Progenitor cell of endocrine pancreas (in vitro differentiated cells): ENCODE results near the gene MYO10. TPM values are rescaled to one million over a fixed set of nuclear protein-coding genes. Genes with fewer than 3 reads are reported as not detected.
A peak's percentile ranks its signal among the peaks of the same experiment; 100 is the strongest.

Experiments used
- DNase-seq: peaks from one replicate; pipeline ENCODE4 v3.0.0; 2021; ENCODE audit warnings: low spot score; ENCODE audit not compliant: unreplicated experiment
- H3K27ac Mint-ChIP-seq: 2 replicates; pipeline ENCODE4 v1.8.0; 2021; ENCODE audit warnings: mild to moderate bottlenecking, moderate library complexity, mixed read lengths
- H3K27me3 Mint-ChIP-seq: 2 replicates; pipeline ENCODE4 v1.8.0; 2021; ENCODE audit warnings: mixed read lengths
- H3K36me3 Mint-ChIP-seq: 2 replicates; pipeline ENCODE4 v1.8.0; 2022; ENCODE audit warnings: mixed read lengths; ENCODE audit not compliant: insufficient read depth
- H3K4me1 Mint-ChIP-seq: 2 replicates; pipeline ENCODE4 v1.8.0; 2021; ENCODE audit warnings: low read depth, mixed read lengths
- H3K4me3 Mint-ChIP-seq: 2 replicates; pipeline ENCODE4 v1.8.0; 2021; ENCODE audit warnings: low read depth, mild to moderate bottlenecking, moderate library complexity, mixed read lengths
- H3K9me3 Mint-ChIP-seq: 2 replicates; pipeline ENCODE4 v1.8.0; 2021; ENCODE audit warnings: low read depth, mixed read lengths
- CTCF ChIP-seq: fragments of 200-600 bp; sonication (generic); IDR thresholded peaks from one replicate; pipeline ENCODE4 v1.5.0; 2021; ENCODE audit warnings: antibody characterized with exemption, mild to moderate bottlenecking; ENCODE audit not compliant: unreplicated experiment
- total RNA-seq: library from RNA; stranded (reverse); gene quantifications from 2 replicates; pipeline ENCODE4 v1.2.1, GENCODE V29; 2021

MYO10 gene
- total RNA-seq, 1 donor from 2014 or later = 88.0 TPM

GRCh38 chr5:16970826-16971225 is 34.7 kb upstream of the MYO10 start:
- Mint-ChIP-seq H3K4me3 (no peak overlapping the region), H3K9me3 (no peaks in the 10 kb centered on the region), H3K4me1 (no peaks in the 10 kb centered on the region), H3K27me3 (no peaks in the 10 kb centered on the region), H3K36me3 (no peaks in the 10 kb centered on the region), H3K27ac (peak overlapping the region; percentile 1)
- no peak for DNase-seq
- no peak for TF ChIP-seq CTCF

- peaks cover 1% of the 10 kb centered on the region for H3K4me1 Mint-ChIP-seq
- H3K36me3 Mint-ChIP-seq = no peaks in the 10 kb centered on the region
- no peak for DNase-seq
- H3K4me3 Mint-ChIP-seq = no peak overlapping the region
- no peaks in the 10 kb centered on the region for H3K9me3 Mint-ChIP-seq
- H3K27me3 Mint-ChIP-seq = no peaks in the 10 kb centered on the region
- no peak for TF ChIP-seq CTCF
- no peak overlapping the region for H3K27ac Mint-ChIP-seq
Observed at GRCh38 chr5:16970260-16970659, 34.2 kb upstream of the MYO10 start.

- no peak overlapping the region for H3K27ac Mint-ChIP-seq
- DNase-seq = no peak
- peaks cover 1% of the 10 kb centered on the region for H3K4me1 Mint-ChIP-seq
- H3K36me3 Mint-ChIP-seq = no peaks in the 10 kb centered on the region
- no peak overlapping the region for H3K4me3 Mint-ChIP-seq
- H3K27me3 Mint-ChIP-seq = no peaks in the 10 kb centered on the region
- no peaks in the 10 kb centered on the region for H3K9me3 Mint-ChIP-seq
- TF ChIP-seq CTCF = no peak
Observed at GRCh38 chr5:16965581-16965980, 29.5 kb upstream of the MYO10 start.

GRCh38 chr5:16963821-16964220 is 27.7 kb upstream of the MYO10 start:
- DNase-seq = no peak
- TF ChIP-seq CTCF = no peak
- no peaks in the 10 kb centered on the region for H3K36me3 Mint-ChIP-seq
- H3K4me1 Mint-ChIP-seq = peaks cover 1% of the 10 kb centered on the region
- H3K9me3 Mint-ChIP-seq = no peaks in the 10 kb centered on the region
- no peaks in the 10 kb centered on the region for H3K27me3 Mint-ChIP-seq
- no peak overlapping the region for H3K27ac Mint-ChIP-seq
- H3K4me3 Mint-ChIP-seq = no peak overlapping the region

GRCh38 chr5:16961131-16961530 is 25.0 kb upstream of the MYO10 start:
- TF ChIP-seq CTCF = no peak
- Mint-ChIP-seq H3K27ac (no peak overlapping the region), H3K36me3 (no peaks in the 10 kb centered on the region), H3K4me1 (peaks cover 1% of the 10 kb centered on the region), H3K27me3 (no peaks in the 10 kb centered on the region), H3K4me3 (no peak overlapping the region), H3K9me3 (no peaks in the 10 kb centered on the region)
- DNase-seq = no peak
